HCT116 (cell line): ENCODE data around the gene FHIT. TPM values are rescaled to one million over a fixed set of nuclear protein-coding genes. Genes with fewer than 3 reads are reported as not detected.

ENCODE experiments used
- ATAC-seq: fragments of 200-7000 bp; cut with Tn5 transposase; 2 replicates; pipeline ENCODE4 v1.9.1; 2020; ENCODE audit warnings: mild to moderate bottlenecking, moderate library complexity
- BruUV-seq: library from RNA; stranded (reverse); fragments of 400-500 nt; replicated peaks from 2 replicates; lab custom pipeline; 2021; lab: Mats Ljungman, UMichigan
- CTCF ChIA-PET: fragments of 300-600 bp; sonication (Branson Sonifier 250); formaldehyde crosslinking; loops from one replicate; lab custom pipeline; 2021; ENCODE audit warnings: antibody characterized with exemption; lab: Charles Lee
- POLR2A ChIA-PET: fragments of 300-600, 350-600 bp; sonication (Branson Sonifier 250); formaldehyde crosslinking; loops from one replicate; lab custom pipeline; 2021; ENCODE audit warnings: antibody characterized with exemption; lab: Charles Lee
- RAD21 ChIA-PET, 2 experiments: fragments of 300-600 bp; sonication (Branson Sonifier 250); formaldehyde crosslinking; loops; one replicate each; lab custom pipeline; 2023; ENCODE audit warnings: low total read pairs in 2 of 2; ENCODE audit not compliant: uncharacterized antibody in 2 of 2, unreplicated experiment in 2 of 2, low non-redundant PET in 1 of 2; lab: Charles Lee
- DNase-seq: peaks from one replicate; pipeline ENCODE4 v3.0.0-alpha.2; 2010; ENCODE audit warnings: low read depth, low spot score
- H2AFZ ChIP-seq: fragments of 200-600 bp; shearing (Covaris generic), sonication (generic); 2 replicates; pipeline ENCODE4 v1.6.1; 2017; ENCODE audit warnings: low read depth, mixed run types, mixed read lengths, antibody characterized with exemption, low read length; ENCODE audit not compliant: poor library complexity, severe bottlenecking
- H3K27ac ChIP-seq: 2 replicates; pipeline ENCODE4 v1.5.1; 2012; ENCODE audit warnings: low read depth, low read length
- H3K27me3 ChIP-seq: fragments of 200-600 bp; sonication (generic); 2 replicates; pipeline ENCODE4 v1.6.1; 2016; ENCODE audit warnings: mixed run types, low read length, mixed read lengths; ENCODE audit not compliant: insufficient read depth
- H3K36me3 ChIP-seq, 2 experiments: fragments of 200-500 bp in 1 of 2; fragments of 200-600 bp in 1 of 2; sonication (Bioruptor generic) in 1 of 2; sonication (generic) in 1 of 2; 2 replicates each; pipeline versions ENCODE4 v1.5.1 to v1.6.1; 2014 to 2016; ENCODE audit warnings: low read length in 2 of 2, inconsistent platforms in 1 of 2, mixed read lengths in 1 of 2, mixed run types in 1 of 2; ENCODE audit not compliant: insufficient read depth in 2 of 2, control insufficient read depth in 1 of 2
- H3K4me1 ChIP-seq, 2 experiments: fragments of 200-600 bp in 1 of 2; sonication (generic) in 1 of 2; 2 replicates each; pipeline versions ENCODE4 v1.5.1 to v1.6.1; 2012 to 2017; ENCODE audit warnings: low read length in 2 of 2, inconsistent platforms in 1 of 2, mild to moderate bottlenecking in 1 of 2, mixed read lengths in 1 of 2, mixed run types in 1 of 2, moderate library complexity in 1 of 2; ENCODE audit not compliant: insufficient read depth in 2 of 2, control insufficient read depth in 1 of 2
- H3K4me2 ChIP-seq: fragments of 200-600 bp; sonication (generic); 2 replicates; pipeline ENCODE4 v1.6.1; 2017; ENCODE audit warnings: mixed run types, low read length, mixed read lengths
- H3K4me3 ChIP-seq, 2 experiments: fragments of 200-600 bp in 1 of 2; sonication (generic) in 1 of 2; replicated peaks in 1 of 2; 2 replicates each; pipeline ENCODE4 v1.5.1; 2011 to 2016; ENCODE audit warnings: low read length in 2 of 2, control low read depth in 1 of 2, low read depth in 1 of 2, mild to moderate bottlenecking in 1 of 2, mixed read lengths in 1 of 2, mixed run types in 1 of 2
- H3K79me2 ChIP-seq: fragments of 200-600 bp; sonication (generic); 2 replicates; pipeline ENCODE4 v1.6.1; 2017; ENCODE audit warnings: mild to moderate bottlenecking, mixed run types, low read length, moderate library complexity, mixed read lengths; ENCODE audit not compliant: insufficient read depth
- H3K9ac ChIP-seq: fragments of 200-600 bp; sonication (generic); 2 replicates; pipeline ENCODE4 v1.6.1; 2016; ENCODE audit warnings: low read length, mixed read lengths
- H3K9me2 ChIP-seq: fragments of 200-600 bp; sonication (generic), shearing (Covaris generic); 2 replicates; pipeline ENCODE4 v1.6.1; 2017; ENCODE audit warnings: mixed run types, mild to moderate bottlenecking, moderate library complexity; ENCODE audit not compliant: insufficient read depth
- H3K9me3 ChIP-seq, 2 experiments: fragments of 200-500 bp in 1 of 2; fragments of 200-600 bp in 1 of 2; sonication (Bioruptor generic) in 1 of 2; sonication (generic) in 1 of 2; 2 replicates each; pipeline ENCODE4 v1.6.1; 2014 to 2017; ENCODE audit warnings: low read length in 2 of 2, mixed read lengths in 2 of 2, inconsistent platforms in 1 of 2, low read depth in 1 of 2, mild to moderate bottlenecking in 1 of 2, mixed run types in 1 of 2, moderate library complexity in 1 of 2; ENCODE audit not compliant: control insufficient read depth in 1 of 2, insufficient read depth in 1 of 2
- H4K20me1 ChIP-seq: fragments of 200-600 bp; sonication (generic), shearing (Covaris generic); 2 replicates; pipeline ENCODE4 v1.6.1; 2017; ENCODE audit warnings: mixed run types, mild to moderate bottlenecking, moderate library complexity; ENCODE audit not compliant: insufficient read depth
- ATF3 ChIP-seq: IDR thresholded peaks from 2 replicates; pipeline ENCODE4 v1.6.1; 2012
- CBX3 ChIP-seq: IDR thresholded peaks from 2 replicates; pipeline ENCODE4 v1.6.1; 2012; ENCODE audit warnings: low read depth
- EGR1 ChIP-seq: IDR thresholded peaks from 2 replicates; pipeline ENCODE4 v1.6.1; 2012; ENCODE audit warnings: low read depth
- EZH2 ChIP-seq: fragments of 200-600 bp; sonication (generic); IDR thresholded peaks from 2 replicates; pipeline ENCODE4 v1.6.1; 2017; ENCODE audit warnings: antibody characterized with exemption, mixed run types
- EZH2phosphoT487 ChIP-seq: fragments of 200-600 bp; IDR thresholded peaks from 2 replicates; pipeline ENCODE4 v1.6.1; 2018; ENCODE audit warnings: antibody characterized with exemption, borderline replicate concordance
- JUND ChIP-seq: IDR thresholded peaks from 2 replicates; pipeline ENCODE4 v1.6.1; 2012
- POLR2A ChIP-seq: IDR thresholded peaks from 2 replicates; pipeline ENCODE4 v1.7.0; 2011; ENCODE audit warnings: borderline replicate concordance; ENCODE audit not compliant: insufficient read depth, insufficient read length; ENCODE audit errors: extremely low read depth
- POLR2AphosphoS5 ChIP-seq: IDR thresholded peaks from 2 replicates; pipeline ENCODE4 v1.6.1; 2011; ENCODE audit warnings: mild to moderate bottlenecking, low read depth, low read length, moderate library complexity
- REST ChIP-seq: IDR thresholded peaks from 2 replicates; pipeline ENCODE4 v1.6.1; 2012; ENCODE audit warnings: low read depth
- SIN3A ChIP-seq: IDR thresholded peaks from 2 replicates; pipeline ENCODE4 v1.6.1; 2012; ENCODE audit warnings: low read depth
- SRF ChIP-seq: IDR thresholded peaks from 2 replicates; pipeline ENCODE4 v1.6.1; 2012; ENCODE audit warnings: low read depth
- TCF7L2 ChIP-seq: IDR thresholded peaks from 2 replicates; pipeline ENCODE4 v1.7.0; 2011; ENCODE audit warnings: borderline replicate concordance, inconsistent platforms; ENCODE audit not compliant: insufficient read depth, insufficient read length; ENCODE audit errors: extremely low read depth
- YY1 ChIP-seq: IDR thresholded peaks from 2 replicates; pipeline ENCODE4 v1.6.1; 2011; ENCODE audit warnings: low read length, low read depth, moderate library complexity, mild to moderate bottlenecking; ENCODE audit not compliant: insufficient replicate concordance; ENCODE audit errors: extremely low read depth
- ZBTB33 ChIP-seq: IDR thresholded peaks from 2 replicates; pipeline ENCODE4 v1.6.1; 2011; ENCODE audit warnings: mild to moderate bottlenecking, low read length, moderate library complexity; ENCODE audit not compliant: insufficient replicate concordance; ENCODE audit errors: extremely low read depth
- ZFX ChIP-seq: fragments of 450-650 bp; IDR thresholded peaks from 2 replicates; pipeline ENCODE4 v1.6.1; 2017
- intact Hi-C: fragments of 100-400 bp; cut with micrococcal nuclease; formaldehyde crosslinking; loops from 2 replicates; pipeline ENCODE4 v1.10.0; 2022
- total RNA-seq: library from RNA; stranded (reverse); gene quantifications from one replicate; pipeline ENCODE4 v1.2.1, GENCODE V29; 2021; ENCODE audit not compliant: unreplicated experiment

The FHIT gene
- total RNA-seq, 1 experiment from 2014 or later: 20.1 TPM

- ChIA-PET POLR2A (no interaction called here), CTCF (no interaction called here), RAD21 (no interaction called here)
- H3K79me2 ChIP-seq: no peaks in the 10 kb centered on the region
- H4K20me1 ChIP-seq: no peaks in the 10 kb centered on the region
- intact Hi-C loops: no loop called here
- no peak overlapping the region for H3K4me3 ChIP-seq
- no peak overlapping the region for H3K4me2 ChIP-seq
- no peaks in the 10 kb centered on the region for H3K36me3 ChIP-seq
- H3K9me3 ChIP-seq: no peaks in the 10 kb centered on the region
- H3K4me1 ChIP-seq: no peaks in the 10 kb centered on the region
- ATAC-seq (no peak), DNase-seq (no peak)
- no peak overlapping the region for H3K27ac ChIP-seq
- H2AFZ ChIP-seq: no peak overlapping the region
- peaks cover 22% of the 10 kb centered on the region for H3K27me3 ChIP-seq
- H3K9ac ChIP-seq: no peak overlapping the region
- H3K9me2 ChIP-seq: no peaks in the 10 kb centered on the region
- TF ChIP-seq SRF (no peak), JUND (no peak), CBX3 (no peak), EGR1 (no peak), ZBTB33 (no peak), SIN3A (no peak), REST (no peak), YY1 (no peak), ZFX (no peak), POLR2A (no peak), POLR2AphosphoS5 (no peak), EZH2phosphoT487 (no peak), EZH2 (no peak), ATF3 (no peak), TCF7L2 (no peak)
- no TSS peak for BruUV-seq
Observed at GRCh38 chr3:59753808-59754450, 1497.3 kb downstream of the FHIT start.
